ENCODE measurements around the gene IL15RA.
"Not testable (repeated sequence)": the region's sequence is repeated elsewhere in the genome, so short reads cannot be mapped to it uniquely, and the experiment has no call there.

IL15RA gene

DNA sequence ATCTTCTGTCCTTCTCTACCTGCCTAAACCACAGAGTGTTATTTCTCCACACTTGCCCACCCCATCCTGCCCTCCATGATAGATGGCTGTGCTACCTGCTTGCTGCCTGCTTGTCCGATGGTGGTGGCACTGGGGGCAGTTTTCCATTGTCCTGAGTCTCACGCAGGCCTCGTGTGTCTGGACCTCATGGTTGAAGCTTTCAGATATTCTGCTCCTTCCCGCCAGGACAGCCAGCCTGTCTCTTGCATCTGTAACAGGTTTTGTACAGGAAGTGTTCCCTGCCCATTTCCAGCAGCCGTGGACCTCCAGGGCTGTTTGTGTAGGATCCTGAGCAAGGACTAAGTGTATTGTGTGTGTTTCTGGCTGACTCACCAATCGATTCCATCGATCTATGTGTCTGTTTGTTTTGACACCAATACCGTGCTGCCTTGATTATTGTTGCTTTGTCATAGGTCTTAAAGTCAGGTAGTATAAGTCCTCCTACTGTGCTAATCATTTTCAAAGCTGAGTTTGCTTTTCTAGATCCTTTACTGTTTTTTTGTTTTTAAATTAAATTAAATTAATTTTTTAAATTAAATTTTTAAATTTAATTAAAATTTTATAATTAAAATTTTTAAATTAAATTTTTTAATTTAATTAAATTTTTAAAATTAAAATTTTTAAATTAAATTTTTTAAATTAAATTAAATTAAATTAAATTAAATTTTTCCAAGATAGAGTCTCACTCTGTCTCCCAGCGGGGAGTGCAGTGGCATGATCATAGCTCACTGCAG lies 8.5 kb downstream of the IL15RA start:
- DNase-seq (ENCODE audit: low read depth): no peak

DNA sequence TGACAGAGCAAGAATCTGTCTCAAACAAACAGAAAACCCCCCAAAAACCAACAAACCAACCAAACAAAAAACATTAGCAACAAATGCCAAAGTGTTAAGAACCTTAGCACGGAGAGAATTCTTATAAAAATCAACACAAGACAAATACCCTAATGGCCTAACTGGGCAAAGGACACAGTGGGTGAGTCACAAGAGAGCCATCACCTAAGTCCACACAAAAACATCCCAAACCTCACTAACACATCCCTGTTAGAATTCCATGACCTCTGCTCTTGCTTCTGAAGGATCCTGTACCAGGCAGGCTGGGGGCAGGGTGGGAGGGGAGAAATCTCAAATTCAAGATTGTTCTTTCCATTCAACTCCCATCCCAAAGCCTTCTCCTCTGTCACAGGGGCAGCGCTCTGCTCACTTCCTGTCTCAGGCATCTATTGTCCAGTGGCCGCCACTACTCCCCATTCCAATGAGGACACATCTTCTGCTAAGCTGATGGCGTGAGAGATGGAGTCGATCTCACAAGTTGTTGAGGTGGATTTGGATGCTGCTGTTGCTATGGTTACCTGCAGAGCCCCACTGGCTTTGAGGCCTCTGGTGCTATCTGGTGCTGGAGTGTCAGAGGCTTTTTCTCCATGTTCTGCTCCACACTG lies 9.2 kb downstream of the IL15RA start:
- DNase-seq (ENCODE audit: low read depth): no peak

DNA sequence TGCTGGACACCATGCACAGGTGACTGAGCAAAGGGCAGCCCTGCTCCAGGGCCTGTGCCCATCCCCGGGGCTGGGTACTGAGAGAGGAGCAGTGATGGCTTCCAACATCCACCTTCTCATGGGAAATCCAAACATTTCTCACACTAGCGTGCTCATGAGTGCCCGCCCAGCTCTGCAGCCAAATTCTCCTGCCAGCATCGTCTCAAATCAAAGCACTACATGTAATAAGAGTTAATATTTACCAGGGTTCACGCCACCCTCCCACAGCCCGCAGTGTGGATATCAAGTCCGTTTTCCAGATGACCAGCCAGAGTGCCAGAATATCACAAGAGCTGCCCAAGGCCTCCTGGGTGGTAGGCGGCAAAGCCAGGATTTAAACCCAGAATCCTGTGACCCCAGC lies 12.1 kb downstream of the IL15RA start:
- DNase-seq (ENCODE audit: low read depth): no peak

DNA sequence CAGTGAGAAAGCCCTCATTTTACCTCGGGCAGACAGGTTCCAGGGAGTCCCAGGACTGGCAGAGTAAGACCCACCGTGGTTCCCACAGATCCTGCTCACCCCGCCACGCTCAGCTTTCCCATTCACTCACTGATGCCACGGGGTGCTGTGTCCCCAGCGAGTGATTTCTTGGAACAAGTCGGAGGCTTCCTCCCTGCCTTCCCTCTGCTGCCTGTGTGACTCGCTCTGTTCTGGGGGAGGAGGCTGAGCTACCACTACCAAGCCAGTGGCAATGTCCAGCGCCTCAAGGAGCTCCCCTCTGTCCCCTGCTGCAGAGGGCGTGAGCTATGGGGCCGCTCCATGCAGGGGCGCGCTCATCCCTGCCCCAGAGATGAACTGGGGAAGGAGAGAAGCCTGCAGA lies 12.6 kb downstream of the IL15RA start:
- DNase-seq (ENCODE audit: low read depth): no peak

DNA sequence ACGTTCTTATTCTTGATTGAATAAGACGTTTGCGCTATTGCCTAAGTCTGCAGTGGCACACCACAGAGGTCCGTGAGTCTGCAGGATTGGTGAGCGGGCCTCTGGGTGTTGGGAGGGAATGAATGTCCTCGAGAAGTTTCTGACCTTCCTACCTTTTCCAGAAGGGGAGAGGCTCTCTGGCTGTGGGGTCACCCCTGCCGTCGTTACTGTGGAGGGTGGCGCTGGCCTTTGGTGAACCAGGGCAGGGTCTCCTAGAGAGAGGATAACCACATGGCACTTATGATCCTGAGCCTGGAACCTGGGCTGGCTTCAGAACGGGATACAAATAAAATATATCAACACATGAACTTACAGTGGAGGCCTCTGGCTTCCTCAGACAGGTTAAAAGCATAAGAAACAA lies 13.8 kb downstream of the IL15RA start:
- DNase-seq (ENCODE audit: low read depth): no peak

DNA sequence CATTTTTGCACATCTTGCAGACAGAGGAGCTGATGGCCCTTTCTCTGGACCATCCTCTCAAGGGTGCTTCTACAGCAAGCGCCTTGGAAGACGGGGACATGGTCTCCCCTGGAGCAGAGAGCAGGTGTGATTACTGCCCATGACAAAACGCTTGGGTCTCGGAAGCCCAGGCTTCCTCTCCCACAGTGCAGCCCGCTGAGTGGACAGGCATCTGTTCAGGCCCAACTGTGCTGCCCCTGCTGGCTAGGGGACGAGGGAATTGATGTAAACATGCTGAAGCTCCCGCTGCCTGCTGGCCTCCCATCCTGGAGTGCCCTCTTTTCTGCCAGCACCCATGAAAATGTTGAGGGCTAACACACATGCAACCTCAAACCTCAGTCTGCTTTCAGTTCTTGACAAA lies 14.3 kb downstream of the IL15RA start:
- DNase-seq (ENCODE audit: low read depth): no peak

DNA sequence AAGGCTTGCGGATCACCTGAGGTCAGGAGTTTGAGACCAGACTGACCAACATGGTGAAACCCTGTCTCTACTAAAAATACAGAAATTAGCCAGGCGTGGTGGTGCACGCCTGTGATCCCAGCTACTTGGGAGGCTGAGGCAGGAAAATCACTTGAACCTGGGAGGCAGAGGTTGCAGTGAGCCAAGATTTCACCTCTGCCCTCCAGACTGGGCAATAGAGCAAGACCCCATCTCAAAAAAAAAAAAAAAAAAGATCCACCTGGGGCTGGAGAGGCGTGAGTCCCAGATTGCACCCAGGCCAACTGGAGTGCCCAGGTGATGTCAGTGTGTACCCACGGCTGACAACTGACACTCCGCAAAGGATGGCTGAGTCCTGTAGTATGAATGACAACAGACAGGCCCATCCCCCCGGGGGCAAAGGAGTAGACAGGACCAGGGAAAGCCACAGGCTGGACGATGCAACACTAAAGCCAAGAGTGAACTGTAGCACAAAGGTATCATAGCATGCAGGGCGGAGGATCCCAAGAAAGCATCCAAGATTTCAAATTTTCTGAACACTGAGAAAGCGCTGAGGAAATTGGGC lies 14.9 kb downstream of the IL15RA start:
- not testable (repeated sequence) for DNase-seq (ENCODE audit: low read depth)

DNA sequence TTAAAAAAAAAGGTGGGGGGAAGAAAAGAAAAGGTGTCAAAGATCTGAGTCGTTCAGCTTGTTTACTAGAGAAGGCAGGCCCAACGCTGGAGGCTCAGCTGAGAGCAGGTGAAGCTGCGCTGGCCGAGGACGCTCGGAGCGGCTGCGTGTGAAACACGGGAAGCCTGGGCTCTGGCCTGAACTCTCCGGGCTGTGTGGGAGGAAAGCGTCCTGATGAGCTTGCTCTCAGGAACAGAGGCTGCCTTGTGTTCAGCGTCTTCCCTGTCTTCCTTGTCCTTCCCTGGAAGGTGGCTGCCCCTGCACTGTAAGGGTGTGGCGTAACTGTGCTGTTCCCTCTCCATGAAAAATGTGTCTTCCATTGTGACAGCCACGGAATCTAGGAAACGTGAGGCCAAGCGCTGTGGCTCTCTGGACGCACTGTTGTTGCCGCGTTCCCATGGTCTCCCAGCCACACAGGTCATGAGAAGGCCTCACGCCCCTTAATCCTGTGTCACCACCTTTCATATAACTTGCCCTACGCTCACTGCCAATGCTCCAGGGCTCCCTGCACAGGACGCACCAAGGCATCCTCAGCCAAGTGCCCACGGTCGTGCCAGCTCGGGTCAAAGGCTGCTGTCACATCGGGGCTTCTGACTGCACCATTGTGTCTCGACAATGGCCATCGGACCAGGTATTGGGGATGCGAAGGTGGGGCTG lies 15.8 kb downstream of the IL15RA start:
- DNase-seq (ENCODE audit: low read depth): no peak

DNA sequence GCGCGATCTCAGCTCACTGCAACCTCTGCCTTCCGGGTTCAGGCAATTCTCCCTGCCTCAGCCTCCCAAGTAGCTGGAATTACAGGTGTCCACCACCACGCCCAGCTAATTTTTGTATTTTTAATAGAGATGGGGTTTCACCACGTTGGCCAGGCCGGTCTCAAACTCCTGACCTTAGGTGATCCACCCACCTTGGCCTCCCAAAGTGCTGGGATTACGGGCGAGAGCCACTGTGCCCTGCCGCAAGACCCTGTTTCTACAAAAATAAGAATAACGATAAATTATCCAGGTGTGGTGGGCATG lies 16.4 kb downstream of the IL15RA start:
- DNase-seq (ENCODE audit: low read depth): not testable (repeated sequence)

DNA sequence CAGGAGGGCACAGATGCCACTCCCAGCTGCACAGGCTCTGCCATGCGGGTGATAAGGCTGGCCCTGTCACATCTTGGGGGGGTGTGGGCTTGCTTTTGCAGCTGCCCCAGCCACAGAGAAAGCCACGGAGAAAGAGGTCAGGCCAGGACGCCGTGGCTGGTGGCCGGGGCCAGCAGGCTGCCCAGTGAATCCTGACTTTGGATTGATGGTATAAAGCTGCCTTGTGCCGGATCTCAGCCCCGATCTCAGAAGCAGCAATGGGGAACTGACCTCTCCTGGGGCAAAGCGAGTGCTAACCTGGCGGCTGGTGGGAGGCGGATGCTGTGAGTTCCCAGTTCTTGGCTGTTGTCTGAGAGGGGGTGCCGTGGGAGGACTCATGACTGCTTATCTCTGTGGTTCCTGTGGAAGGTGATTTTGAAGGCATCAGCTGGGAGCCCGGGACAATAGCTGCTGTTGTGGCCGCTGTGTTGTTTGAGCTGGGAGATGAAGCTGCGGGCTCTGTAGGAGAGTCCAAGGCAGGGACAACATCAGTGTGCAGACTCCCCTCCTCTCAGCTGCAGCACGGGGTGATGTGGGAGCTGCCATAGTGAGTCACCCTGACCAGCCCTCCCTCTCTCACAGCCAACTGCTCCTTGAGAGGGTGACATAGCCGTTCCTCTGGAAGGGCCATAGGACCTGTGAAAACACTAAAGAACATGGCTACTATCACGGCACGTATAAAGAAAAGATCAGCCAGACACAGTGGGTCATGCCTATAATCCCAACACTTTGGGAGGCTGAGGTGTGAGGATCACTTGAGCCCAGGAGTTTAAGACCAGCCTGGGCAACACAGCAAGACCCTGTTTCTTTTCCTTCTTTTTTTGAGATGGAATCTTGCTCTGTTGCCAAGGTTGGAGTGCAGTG lies 17.0 kb downstream of the IL15RA start:
- peak; percentile 56 for DNase-seq (ENCODE audit: low read depth)

DNA sequence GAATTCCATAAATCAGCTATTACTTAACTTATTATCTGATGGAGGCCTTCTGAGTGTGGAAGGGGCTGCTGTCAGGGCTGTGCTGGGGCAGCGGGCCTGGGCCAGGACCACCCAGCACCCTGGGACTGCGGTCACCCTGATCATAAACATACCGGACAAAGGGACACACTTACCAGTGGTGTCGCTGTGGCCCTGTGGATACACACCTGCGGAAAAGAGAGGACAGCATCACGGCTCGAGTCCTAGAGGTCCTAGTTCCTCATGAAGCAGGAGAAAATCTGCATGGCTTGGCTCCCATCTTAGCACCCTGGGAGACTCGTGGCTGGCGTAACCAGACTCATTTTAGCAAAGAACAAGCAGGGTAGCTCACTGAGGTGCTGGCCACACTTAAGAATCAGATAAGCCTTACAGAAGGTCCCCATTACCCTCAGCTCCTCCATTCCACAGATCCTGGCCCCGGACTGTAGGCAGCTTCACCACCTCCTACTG lies 17.7 kb downstream of the IL15RA start:
- DNase-seq (ENCODE audit: low read depth): no peak

DNA sequence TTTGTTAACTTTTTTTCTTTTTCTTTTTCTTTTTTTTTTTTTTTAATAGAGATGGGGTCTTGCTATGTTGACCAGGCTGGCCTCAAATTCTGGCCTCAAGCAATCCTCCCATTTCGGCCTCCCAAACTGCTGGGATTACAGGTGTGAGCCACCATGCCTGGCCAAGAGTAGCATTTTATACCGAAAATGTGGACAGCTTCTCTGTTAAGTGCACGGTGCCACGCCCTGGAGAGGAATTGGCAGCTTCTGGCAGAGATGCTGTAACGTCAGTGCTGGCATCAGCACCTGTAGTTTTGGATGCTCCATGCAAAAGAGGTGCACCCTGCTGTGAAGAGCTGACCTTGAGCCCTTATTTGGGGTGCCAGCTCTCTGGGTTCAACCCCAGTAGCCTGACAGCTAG lies 18.2 kb downstream of the IL15RA start:
- DNase-seq (ENCODE audit: low read depth): no peak

DNA sequence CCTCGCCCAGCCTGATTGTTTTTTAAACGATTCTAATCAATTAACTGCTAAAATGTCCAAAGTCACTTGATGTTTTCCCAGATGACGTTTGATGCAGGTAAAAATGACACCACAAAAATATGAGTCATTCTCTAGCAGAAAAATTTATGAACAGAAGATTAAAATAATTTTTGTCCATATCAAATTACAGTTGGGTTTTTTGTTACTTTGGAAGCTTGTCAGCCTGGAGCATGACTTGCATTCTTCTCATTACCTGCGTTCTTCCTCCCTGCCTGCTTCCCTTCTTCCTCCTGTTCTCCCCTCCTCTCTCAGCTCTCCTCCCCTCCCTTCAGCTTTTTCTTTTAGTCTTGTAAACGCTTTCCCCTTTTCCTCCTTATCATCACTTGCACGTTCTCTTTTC lies 18.7 kb downstream of the IL15RA start:
- no peak for DNase-seq (ENCODE audit: low read depth)

DNA sequence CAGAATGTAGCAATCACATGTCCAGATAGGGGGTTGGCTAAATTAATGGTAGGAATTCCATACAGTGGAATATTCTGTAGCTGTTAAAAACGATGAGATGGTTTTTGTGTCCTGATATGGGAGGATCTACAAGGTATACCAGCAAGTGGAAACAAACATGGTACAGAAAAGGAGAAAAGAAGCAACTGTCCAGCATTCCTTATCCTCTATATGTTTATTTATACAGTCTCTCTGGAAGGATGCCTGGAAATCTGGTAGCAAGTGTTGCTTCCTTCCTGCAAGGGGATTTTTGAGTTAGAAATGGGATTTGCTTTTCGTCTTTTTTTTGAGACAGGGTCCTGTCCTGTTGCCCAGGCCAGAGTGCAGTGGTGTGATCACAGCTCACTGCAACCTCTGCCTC lies 19.3 kb downstream of the IL15RA start:
- peak; percentile 82 for DNase-seq (ENCODE audit: low read depth)

DNA sequence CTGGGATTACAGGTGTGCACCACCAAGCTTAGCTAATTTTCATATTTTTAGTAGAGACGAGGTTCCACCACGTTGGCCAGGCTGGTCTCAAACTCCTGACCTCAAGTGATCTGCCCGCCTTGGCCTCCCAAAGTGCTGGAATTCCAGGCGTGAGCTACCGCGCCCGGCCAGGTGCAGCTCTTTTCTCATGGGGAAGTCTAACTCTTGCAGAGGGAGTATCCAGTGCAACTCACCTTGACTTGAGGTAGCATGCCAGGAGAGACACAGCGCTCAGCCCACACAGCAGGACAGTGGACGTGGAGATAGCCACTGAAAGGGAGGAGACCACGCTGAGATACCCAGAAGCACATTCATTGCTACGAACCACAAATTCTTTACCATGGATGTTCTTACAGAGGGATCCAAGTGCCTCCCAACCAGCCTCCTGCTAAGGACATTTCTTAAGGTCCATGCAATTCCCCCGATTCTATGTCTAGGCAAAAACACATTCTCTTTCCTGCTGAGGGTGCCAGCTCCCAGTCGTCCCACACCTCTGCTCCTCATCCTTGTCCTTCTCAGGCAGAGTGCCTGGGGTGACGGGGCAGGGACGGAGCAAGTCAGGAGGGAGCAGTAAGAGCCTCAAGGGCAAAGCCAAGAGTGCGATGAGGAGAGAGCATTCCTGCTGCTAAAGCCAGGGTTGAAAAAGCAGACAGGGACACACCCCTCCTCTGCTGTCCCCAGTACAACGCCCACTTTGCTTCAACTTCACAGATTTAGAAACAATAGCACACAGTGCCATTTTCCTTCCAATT lies 21.0 kb downstream of the IL15RA start:
- DNase-seq (ENCODE audit: low read depth): no peak

DNA sequence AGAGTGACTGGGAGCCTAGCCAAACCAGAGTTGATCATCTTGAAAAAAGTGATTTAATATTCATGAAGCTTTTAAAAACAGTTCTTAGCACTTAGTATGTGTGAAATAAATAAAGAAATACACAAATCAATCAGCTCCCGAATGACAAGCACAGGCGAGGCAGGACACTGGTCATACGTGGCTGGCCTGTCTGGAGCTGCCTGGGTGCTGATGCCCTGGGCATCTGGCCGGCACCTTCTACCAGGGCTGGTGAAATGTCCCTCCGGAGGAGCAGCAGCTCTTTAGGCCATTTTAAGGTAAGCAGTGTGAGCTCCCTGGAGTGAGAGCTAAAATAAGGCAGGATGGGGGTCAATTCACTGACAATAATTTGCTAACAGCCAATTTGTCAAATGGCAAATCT lies 23.7 kb downstream of the IL15RA start:
- no peak for DNase-seq (ENCODE audit: low read depth)

DNA sequence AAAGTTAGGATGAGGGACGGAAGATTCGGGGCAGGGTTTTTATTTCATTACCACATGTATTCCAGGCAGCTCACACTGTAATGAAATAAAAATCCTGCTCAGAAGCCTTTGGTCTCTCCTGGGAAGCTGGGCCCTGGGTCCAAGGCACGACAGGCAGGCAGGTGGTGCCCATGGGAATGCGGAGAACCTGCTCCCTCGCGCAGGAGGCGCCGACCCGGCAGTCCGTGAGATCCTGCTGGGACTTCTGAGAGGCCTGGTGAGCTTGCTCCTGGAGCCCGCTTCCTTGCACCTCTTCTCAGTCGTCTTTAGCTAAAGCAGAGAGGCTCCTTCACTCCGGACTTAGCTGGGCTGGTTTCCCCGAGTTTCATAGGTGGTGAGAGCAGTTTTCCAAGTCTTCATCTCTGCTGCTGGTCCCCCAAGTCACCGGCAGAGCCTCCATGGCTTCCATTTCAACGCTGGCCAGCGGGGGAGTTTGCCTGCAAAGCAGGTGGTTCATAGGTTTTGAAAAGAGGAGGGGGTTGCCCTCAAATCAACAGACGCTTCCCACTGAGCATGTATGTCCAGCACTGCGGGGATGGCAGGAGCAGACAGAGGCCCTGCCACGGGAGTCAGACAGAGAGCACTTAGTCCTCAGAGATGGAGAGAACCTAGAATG lies 24.5 kb downstream of the IL15RA start:
- no peak for DNase-seq (ENCODE audit: low read depth)

DNA sequence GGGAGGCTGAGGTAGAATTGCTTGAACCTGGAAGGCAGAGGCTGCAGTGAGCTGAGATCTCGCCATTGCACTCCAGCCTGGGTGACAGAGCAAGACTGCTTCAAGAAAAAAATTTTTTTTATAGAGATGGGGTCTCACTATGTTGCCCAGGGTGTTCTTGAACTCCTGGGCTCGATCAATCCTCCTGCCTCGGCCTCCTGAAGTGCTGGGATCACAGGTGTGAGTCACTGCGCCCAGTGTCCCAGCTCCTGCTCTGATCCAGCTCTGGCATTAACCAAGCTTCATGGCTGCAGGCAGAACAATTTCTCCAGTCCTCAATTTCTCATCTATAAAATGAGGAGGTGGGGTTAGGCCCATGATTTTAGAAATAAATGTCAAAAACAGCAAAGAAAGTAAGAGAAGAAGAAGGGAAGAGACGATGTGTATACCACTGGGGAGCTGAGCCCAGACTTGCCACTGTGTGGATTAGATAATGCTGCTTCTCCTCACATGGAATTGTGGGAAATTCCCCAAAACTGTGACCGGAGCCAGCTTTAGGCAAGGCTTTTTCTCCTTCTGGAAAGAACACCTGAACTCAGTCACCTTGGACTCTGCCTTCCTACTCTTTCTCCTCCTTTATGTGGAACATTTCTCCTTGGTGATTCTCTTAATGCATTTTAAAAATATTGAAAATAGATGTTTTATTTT lies 25.5 kb downstream of the IL15RA start:
- DNase-seq (ENCODE audit: low read depth): no peak

DNA sequence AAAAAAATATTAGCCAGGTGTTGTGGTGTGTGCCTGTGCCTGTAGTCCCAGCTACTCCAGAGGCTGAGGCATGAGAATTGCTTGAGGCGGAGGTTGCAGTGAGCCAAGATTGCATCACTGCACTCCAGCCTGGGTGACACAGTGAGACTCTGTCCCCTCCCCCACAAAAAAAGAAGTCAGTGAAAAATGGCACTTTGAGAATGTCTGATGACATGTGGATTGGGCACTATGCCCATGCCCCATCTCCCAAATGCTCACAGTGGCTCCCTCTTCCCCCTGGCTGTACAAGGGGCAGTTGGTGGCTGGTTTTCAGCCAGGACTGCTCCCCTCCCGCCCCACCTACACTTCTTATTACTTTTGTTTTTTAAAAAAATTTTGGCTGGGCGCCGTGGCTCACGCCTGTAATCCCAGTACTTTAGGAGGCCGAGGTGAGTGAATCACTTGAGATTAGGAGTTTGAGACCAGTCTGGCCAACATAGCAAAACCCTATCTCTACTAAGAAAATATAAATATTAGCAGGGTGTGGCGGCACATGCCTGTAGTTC lies 26.1 kb downstream of the IL15RA start:
- peak; percentile 60 for DNase-seq (ENCODE audit: low read depth)
